NCI-H187 treated with DMSO at 0.1 percent for 48 hours (cell line): ENCODE measurements around the gene THAP7.

ENCODE experiments used
- DNase-seq: peaks from one replicate; lab custom pipeline; 2025; lab: John Stamatoyannopoulos, UW

THAP7 gene

GRCh38 chr22:20964090-20964798 is 37.7 kb downstream of the THAP7 start:
- no peak for DNase-seq

- no peak for DNase-seq
Observed at GRCh38 chr22:20963201-20964052, 38.5 kb downstream of the THAP7 start.

- no peak for DNase-seq
Observed at GRCh38 chr22:20962491-20962945, 39.4 kb downstream of the THAP7 start.

- DNase-seq: no peak
Observed at GRCh38 chr22:20960609-20961008, 41.3 kb downstream of the THAP7 start.

GRCh38 chr22:20959578-20960461 is 42.1 kb downstream of the THAP7 start:
- no peak for DNase-seq

GRCh38 chr22:20957683-20958431 is 44.1 kb downstream of the THAP7 start:
- no peak for DNase-seq

- no peak for DNase-seq
Observed at GRCh38 chr22:20957102-20957682, 44.7 kb downstream of the THAP7 start.

GRCh38 chr22:20956258-20957101 is 45.4 kb downstream of the THAP7 start:
- no peak for DNase-seq

- no peak for DNase-seq
Observed at GRCh38 chr22:20955548-20955947, 46.4 kb downstream of the THAP7 start.

- DNase-seq: no peak
Observed at GRCh38 chr22:20953668-20954500, 48.0 kb downstream of the THAP7 start.

GRCh38 chr22:20953342-20953608 is 48.6 kb downstream of the THAP7 start:
- no peak for DNase-seq

GRCh38 chr22:20952544-20953341 is 49.2 kb downstream of the THAP7 start:
- DNase-seq: no peak

GRCh38 chr22:20951932-20952380 is 50.0 kb downstream of the THAP7 start:
- DNase-seq: no peak

GRCh38 chr22:20951151-20951931 is 50.6 kb downstream of the THAP7 start:
- DNase-seq: no peak

GRCh38 chr22:20949698-20950183 is 52.2 kb downstream of the THAP7 start:
- no peak for DNase-seq
